MCF 10A (cell line): ENCODE data around the gene CLASRP. TPM values are rescaled to one million over a fixed set of nuclear protein-coding genes. Genes with fewer than 3 reads are reported as not detected.

Experiments used
- BruUV-seq: library from RNA; stranded (reverse); fragments of 400-500 nt; replicated peaks from 2 replicates; lab custom pipeline; 2021; lab: Mats Ljungman, UMichigan
- CTCF ChIA-PET: fragments of 300-600 bp; sonication (Branson Sonifier 250); formaldehyde crosslinking; extraction: SDS; loops from one replicate; lab custom pipeline; 2021; ENCODE audit warnings: antibody characterized with exemption, inconsistent platforms; lab: Yijun Ruan, JAX
- POLR2A ChIA-PET: fragments of 300-600, 350-650 bp; sonication (Branson Sonifier 250); formaldehyde crosslinking; extraction: SDS; loops from one replicate; lab custom pipeline; 2020; ENCODE audit warnings: antibody characterized with exemption, inconsistent platforms; lab: Yijun Ruan, JAX
- DNase-seq: peaks from one replicate; pipeline ENCODE4 v3.0.0-alpha.2; 2018; ENCODE audit not compliant: unreplicated experiment
- H3K27ac Mint-ChIP-seq: one replicate; pipeline ENCODE4 v1.8.0; 2022; ENCODE audit warnings: mild to moderate bottlenecking, low read depth, mixed read lengths; ENCODE audit not compliant: unreplicated experiment
- H3K27me3 Mint-ChIP-seq: one replicate; pipeline ENCODE4 v1.8.0; 2022; ENCODE audit warnings: mixed read lengths; ENCODE audit not compliant: insufficient read depth, unreplicated experiment
- H3K36me3 Mint-ChIP-seq: one replicate; pipeline ENCODE4 v1.8.0; 2022; ENCODE audit warnings: mild to moderate bottlenecking, moderate library complexity, mixed read lengths; ENCODE audit not compliant: insufficient read depth, unreplicated experiment
- H3K4me1 Mint-ChIP-seq: one replicate; pipeline ENCODE4 v1.8.0; 2022; ENCODE audit warnings: mixed read lengths; ENCODE audit not compliant: insufficient read depth, unreplicated experiment
- H3K4me3 Mint-ChIP-seq: one replicate; pipeline ENCODE4 v1.8.0; 2022; ENCODE audit warnings: mild to moderate bottlenecking, moderate library complexity, mixed read lengths; ENCODE audit not compliant: unreplicated experiment
- H3K9me3 Mint-ChIP-seq: one replicate; pipeline ENCODE4 v1.8.0; 2022; ENCODE audit warnings: mixed read lengths; ENCODE audit not compliant: unreplicated experiment
- intact Hi-C: fragments of 100-400 bp; cut with micrococcal nuclease; formaldehyde crosslinking; loops from 2 replicates; pipeline ENCODE4 v1.14.1; 2022
- total RNA-seq: library from RNA; stranded (reverse); gene quantifications from 2 replicates; pipeline ENCODE4 v1.2.3, GENCODE V29; 2022
- TF ChIP-seq, protein P1 (sequence below): fragments of 200-600 bp; IDR thresholded peaks from one replicate; pipeline ENCODE4 v1.8.0; 2022; ENCODE audit warnings: antibody characterized with exemption, mild to moderate bottlenecking; ENCODE audit not compliant: unreplicated experiment

CLASRP gene
- total RNA-seq, 1 experiment from 2014 or later = 83.5 TPM

DNA sequence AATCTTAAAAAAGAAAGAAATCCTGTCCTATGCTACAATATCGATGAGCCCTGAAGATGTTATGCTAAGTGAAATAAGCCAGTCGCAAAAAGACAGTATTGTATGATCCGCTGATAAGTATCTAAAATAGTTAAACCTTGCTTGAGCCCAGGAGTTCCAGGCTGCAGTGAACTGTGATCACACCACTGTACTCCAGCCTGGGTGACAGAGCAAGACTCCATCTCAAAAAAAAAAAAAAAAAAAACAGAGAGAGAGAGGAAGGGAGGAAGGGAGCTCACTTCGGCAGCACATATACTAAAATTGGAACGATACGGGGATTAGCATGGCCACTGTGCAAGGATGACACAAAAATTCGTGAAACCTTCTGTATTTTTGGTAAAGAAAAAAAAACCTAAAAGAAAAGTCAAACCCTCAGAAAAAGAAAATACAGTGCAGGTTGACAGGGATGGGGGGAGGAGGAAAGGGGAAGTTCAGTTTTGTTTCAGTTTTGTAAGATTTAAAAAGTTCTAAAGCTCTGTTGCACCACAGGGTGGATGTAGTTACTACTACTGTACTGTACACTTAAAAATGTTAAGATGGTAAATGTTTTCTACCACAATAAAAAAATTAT, 8.4 kb downstream of the CLASRP start:
- DNase-seq = no peak
- no TSS peak for BruUV-seq
- Mint-ChIP-seq H3K4me1 (peaks cover 20% of the 10 kb centered on the region), H3K36me3 (peaks cover 80% of the 10 kb centered on the region), H3K4me3 (no peak overlapping the region), H3K27me3 (no peaks in the 10 kb centered on the region), H3K9me3 (no peaks in the 10 kb centered on the region), H3K27ac (no peak overlapping the region)
- POLR2A ChIA-PET = interaction anchor here (0.7 kb wide), 2 partner anchors 62 to 337 kb away, joined by 3 to 4 read pairs; no protein-coding TSS in a partner anchor
- CTCF ChIA-PET = interaction anchor here (1.1 kb wide), 1 partner anchor 12 kb away, joined by 6 read pairs; no protein-coding TSS in a partner anchor
- TF ChIP-seq, protein P1, sequence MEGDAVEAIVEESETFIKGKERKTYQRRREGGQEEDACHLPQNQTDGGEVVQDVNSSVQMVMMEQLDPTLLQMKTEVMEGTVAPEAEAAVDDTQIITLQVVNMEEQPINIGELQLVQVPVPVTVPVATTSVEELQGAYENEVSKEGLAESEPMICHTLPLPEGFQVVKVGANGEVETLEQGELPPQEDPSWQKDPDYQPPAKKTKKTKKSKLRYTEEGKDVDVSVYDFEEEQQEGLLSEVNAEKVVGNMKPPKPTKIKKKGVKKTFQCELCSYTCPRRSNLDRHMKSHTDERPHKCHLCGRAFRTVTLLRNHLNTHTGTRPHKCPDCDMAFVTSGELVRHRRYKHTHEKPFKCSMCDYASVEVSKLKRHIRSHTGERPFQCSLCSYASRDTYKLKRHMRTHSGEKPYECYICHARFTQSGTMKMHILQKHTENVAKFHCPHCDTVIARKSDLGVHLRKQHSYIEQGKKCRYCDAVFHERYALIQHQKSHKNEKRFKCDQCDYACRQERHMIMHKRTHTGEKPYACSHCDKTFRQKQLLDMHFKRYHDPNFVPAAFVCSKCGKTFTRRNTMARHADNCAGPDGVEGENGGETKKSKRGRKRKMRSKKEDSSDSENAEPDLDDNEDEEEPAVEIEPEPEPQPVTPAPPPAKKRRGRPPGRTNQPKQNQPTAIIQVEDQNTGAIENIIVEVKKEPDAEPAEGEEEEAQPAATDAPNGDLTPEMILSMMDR = no peak
- intact Hi-C loops = no loop called here

GRCh38 chr19:45049073-45049736, 10.4 kb downstream of the CLASRP start:
- intact Hi-C loops = no loop called here
- Mint-ChIP-seq H3K4me3 (no peak overlapping the region), H3K9me3 (no peaks in the 10 kb centered on the region), H3K27ac (peak overlapping the region; percentile 51), H3K4me1 (peaks cover 21% of the 10 kb centered on the region), H3K36me3 (peaks cover 82% of the 10 kb centered on the region), H3K27me3 (no peaks in the 10 kb centered on the region)
- ChIA-PET CTCF (interaction anchor here (0.6 to 1.7 kb wide), 2 partner anchors 11 to 40 kb away, joined by 4 to 6 read pairs; no protein-coding TSS in a partner anchor), POLR2A (interaction anchor here (0.6 to 1.2 kb wide), 5 partner anchors 10 to 87 kb away, joined by 3 to 4 read pairs (median 3); partner anchors contain the start of genes CLASRP and ZNF296)
- BruUV-seq = no TSS peak
- TF ChIP-seq, protein P1 = no peak
- DNase-seq = no peak

GRCh38 chr19:45050036-45050435, 11.2 kb downstream of the CLASRP start:
- intact Hi-C loops = no loop called here
- ChIA-PET POLR2A (interaction anchor here (0.6 to 1.2 kb wide), 3 partner anchors 11 to 63 kb away, joined by 3 to 4 read pairs (median 3); partner anchors contain the start of gene CLASRP), CTCF (interaction anchor here (0.6 to 1.7 kb wide), 5 partner anchors 10 to 39 kb away, joined by 4 to 6 read pairs (median 4); no protein-coding TSS in a partner anchor)
- Mint-ChIP-seq H3K9me3 (no peaks in the 10 kb centered on the region), H3K4me3 (no peak overlapping the region), H3K4me1 (peaks cover 21% of the 10 kb centered on the region), H3K27me3 (no peaks in the 10 kb centered on the region), H3K27ac (no peak overlapping the region), H3K36me3 (peaks cover 80% of the 10 kb centered on the region)
- no peak for DNase-seq
- no TSS peak for BruUV-seq
- TF ChIP-seq, protein P1 = no peak
